Endothelial cell of hepatic sinusoid (primary cell): ENCODE measurements around the gene UGCG.

Source experiments
- in situ Hi-C: cut with HindIII; loops from 2 replicates; pipeline ENCODE4 v1.10.0; 2017; ENCODE audit warnings: low sequenced_read_pairs

UGCG gene

GRCh38 chr9:111979561-111979960 lies 82.9 kb downstream of the UGCG start:
- in situ Hi-C loops, result no loop called here

- in situ Hi-C loops, result no loop called here
Measured at GRCh38 chr9:111980398-111980797, 83.8 kb downstream of the UGCG start.

DNA sequence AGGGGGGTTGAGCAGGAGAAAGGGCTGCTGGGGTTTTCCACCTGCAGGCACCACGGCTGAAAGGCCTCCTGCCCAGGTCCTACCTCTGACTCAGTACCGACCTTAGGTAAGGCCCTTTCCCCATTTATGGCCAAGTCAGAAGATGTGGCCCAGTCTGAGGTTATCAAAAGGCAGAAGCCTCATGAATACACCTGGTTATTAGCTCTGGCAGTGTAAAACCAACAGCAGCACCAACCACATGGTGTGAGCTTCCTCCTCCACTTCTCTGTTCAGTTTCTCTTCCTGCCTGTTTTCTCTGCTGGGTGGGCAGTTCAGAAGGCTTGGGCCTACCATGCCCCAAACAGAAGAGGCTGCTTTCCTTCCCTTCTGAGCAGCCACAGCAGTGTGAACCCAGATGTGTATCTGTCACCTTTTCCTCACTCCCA lies 86.9 kb downstream of the UGCG start:
- in situ Hi-C loops, result no loop called here

DNA sequence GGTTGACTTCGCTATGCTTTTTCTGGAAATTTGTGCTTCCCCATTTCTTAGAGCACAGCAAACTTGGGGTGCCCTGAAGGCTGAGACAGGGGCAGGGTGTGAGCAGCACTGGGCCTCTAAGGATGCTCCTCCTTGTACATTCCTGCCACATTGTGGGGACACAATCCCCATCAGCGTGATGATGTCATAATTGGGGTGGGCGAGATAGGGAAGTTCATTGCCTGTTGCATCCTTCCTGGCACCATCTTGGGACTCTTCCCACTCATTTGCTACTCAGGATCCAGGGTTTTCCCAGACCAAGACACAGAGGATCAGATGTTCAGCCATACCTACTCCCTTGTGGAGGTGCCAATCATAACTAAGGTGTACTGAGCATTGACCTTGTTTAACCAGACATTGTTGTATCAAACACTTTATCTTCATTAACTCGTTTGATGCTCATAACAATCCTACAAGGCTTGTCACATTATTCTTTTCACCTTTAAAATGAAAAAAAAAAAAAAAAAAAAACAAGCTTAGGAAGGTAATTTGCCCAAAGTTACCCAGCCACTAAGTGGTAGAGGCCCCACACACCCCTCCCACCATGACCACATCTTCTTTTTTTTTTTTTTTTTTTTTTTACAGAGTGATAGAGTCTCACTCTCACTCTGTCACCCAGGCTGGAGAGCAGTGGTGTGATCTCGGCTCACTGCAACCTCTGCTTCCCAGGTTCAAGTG lies 87.6 kb downstream of the UGCG start:
- in situ Hi-C loops, result no loop called here
